HG03025 (cell line): ENCODE measurements around the gene ACSF3.
A peak's percentile ranks its signal among the peaks of the same experiment; 100 is the strongest.

ENCODE experiments used
- ATAC-seq: cut with Tn5 transposase; IDR thresholded peaks from one replicate; pipeline ENCODE4 v1.9.1; 2021; ENCODE audit warnings: mild to moderate bottlenecking, moderate library complexity; ENCODE audit not compliant: unreplicated experiment, low FRiP score

The ACSF3 gene

DNA sequence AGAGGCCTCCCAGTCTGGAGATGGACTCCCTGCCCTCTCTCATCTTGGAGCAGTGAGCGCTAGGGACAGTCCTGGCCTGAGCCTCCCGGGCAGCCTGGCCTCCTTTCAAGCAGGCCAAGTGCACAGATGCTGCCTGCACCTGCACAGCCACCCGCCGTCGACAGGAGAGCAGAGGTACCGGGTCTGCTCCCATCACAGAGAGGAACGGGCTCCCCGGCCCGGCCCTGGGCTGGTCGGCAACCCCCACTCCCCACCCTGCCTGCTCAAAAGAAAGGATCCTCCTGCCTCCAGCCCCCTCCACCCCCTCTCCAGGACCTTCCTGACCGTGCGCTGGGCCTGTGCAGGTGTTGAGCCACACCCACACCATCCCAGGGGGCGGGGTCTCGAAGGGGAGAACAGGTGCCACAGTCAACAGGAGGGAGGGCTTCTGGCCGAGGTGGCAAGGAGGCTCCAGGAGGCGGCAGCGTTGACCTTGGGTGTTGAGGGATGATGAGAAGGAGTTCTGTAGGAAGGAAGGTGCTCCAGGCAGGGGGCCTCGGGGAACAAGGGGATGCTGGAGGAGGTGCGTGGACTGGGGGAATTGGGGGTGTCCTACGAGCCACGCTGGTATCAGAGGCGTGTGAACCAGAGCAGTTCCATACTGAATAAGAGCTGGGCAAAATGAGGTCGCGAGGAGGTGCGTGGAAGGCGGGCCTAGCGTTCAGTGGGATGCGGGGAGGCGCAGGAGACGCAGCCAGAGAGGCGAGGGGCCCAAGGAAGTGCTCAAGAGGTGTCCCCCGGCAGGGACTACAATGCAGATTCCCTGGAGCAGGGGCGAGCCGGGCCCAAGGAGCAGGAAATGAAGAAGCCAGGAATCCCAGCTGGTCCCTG lies 76.9 kb downstream of the ACSF3 start:
- no peak for ATAC-seq

DNA sequence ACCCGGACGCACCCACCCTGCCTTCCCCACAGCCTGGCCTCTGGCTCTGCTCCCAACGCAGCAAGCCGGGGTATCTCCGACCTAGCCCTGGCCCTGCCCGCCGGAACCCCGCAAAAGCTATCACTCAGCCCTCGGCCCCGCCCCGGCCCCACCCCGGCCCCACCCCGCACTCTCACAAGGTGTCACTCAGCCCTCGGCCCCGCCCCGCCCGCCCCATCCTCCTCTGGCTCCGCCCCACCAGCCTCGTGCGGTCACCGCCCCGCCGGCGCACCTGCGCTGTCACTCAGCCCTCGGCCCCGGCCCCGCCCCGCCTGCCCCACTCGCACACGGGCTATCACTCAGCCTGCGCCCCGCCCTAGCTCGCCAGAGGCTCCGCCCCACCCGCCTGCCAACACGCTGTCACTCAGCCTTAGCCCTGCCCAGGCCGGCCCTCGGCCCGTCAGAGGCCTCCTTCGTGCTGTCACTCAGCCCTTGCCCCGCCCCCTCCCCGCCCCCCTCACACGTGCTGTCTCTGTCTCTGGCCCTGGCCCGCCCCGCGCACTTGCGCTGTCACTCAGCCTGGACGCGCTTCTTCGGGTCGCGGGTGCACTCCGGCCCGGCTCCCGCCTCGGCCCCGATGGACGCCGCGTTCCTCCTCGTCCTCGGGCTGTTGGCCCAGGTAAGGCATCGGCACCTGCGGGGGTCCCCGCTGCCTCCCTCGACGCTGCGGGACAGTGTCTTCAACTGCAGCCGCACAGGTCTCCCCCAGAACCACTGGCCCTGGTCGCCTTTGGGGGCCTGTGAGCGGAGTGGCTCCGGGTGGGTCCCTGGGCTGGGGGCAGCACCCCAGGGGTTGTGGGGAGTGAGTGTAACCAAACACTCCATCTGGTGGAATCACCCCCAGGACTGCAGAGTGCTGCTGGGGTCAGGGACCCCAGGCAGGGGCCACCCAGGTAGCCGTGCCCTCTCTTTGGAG lies 77.8 kb downstream of the ACSF3 start, which contains the start of gene CDH15:
Gene CDH15, plus strand, starts transcription at position 533 of the 955 bp plus-strand sequence. Its CDS starts 84 bp downstream, at position 617.
- peak; percentile 41 for ATAC-seq

- no peak for ATAC-seq
Observed at GRCh38 chr16:89172171-89172527, 78.5 kb downstream of the ACSF3 start.

GRCh38 chr16:89172528-89173173 lies 79.0 kb downstream of the ACSF3 start:
- no peak for ATAC-seq

GRCh38 chr16:89173174-89173921 lies 79.7 kb downstream of the ACSF3 start:
- no peak for ATAC-seq

DNA sequence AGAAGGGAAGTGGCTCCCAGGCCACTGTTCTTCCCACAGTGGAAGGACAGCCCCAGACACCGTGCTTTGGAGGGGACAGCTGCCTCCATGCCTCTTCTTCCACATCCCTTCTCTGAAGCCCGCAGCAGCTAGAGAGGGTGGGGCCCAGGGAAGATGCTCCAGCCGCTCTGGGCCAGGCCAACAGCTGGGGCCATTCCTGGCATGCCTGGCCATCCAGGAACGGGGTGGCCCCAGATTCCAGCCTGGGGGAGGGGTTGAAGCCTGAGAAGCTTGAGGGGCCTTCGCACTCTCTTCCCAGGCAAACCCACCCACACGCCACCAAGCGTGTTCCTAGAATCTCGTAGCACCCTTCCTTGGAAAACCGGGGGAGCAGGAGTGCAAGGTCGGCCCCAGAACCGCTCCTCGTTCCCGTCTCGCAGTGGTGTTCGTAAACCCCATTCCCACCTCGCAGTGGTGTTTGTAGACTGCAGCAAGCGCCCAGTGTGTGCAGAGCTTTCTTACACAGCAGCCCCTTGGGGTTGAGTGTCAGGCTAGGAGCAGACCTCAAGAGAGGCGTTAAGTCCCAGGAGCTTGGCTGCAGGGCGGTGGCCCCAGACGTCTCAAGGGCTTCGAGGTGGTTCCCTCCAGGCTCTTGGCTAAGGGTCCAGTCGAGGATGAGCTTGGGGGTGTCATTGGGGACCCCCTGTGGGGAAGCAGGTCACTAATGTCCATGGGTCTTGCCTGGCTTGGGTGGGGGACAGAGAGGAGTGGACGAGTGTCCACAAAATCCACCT lies 80.6 kb downstream of the ACSF3 start:
- ATAC-seq: no peak

DNA sequence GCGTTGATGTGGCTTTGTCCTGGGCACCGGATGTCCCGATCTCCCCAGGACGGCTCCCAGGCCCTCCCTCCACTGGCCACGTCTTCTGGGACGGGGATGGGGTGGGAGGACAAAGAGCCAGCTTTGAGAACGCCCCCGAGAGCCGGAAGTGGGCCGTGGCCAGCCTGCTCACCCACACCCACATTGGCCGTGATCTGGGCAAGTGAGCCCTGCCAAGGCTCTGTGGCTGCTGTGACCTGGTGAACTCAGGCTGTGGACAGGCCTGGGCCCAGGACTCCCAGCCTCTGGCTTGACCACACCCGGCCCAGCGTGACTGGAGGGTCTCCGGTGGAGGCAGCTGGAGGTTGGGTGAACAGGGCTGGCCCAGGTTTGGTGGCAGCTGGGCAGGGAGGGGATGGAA lies 81.2 kb downstream of the ACSF3 start:
- ATAC-seq: no peak

DNA sequence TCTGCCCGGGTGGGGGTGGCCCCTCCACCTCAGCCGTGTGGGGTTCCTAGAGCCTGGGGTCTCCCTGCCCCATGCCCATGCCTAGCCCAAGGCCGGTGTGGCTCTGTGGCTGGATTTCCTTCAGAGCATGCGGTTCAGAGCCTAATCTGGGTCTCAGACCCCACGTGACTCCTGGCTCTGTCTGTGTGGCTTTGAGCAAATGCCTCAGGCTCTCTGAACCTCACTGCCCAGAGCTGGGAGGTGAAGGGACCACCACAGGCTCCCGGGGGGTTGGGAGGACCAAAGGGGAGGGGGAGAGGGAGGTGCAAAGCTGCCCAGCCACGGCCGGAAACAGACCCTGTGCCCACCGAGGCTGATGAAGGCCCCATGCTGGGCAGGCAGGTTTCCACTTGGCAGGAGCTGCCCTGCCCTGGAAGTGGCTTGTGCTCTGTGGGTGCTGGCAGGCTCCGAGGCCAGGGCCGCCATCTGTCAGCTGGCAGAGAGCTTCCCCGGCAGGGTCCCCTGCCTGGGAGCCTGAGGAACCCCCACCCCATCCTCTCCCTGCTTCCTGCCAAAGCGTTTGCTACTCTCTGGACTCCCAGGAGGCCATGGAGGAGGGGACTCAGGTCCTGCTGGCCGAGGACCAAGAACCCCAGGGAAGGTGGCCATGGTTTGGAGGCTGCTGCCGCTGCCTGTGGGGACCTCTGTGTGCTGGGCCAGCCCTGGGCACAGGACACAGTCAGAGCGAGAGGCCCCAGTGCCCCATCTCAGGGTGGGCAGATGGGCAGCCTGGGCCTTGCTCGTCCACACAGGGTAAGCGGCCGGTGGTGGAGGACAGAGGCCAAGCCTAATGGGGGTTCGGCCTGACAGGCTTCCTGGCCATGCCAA lies 81.9 kb downstream of the ACSF3 start:
- no peak for ATAC-seq

- ATAC-seq: no peak
Observed at GRCh38 chr16:89176147-89176690, 82.6 kb downstream of the ACSF3 start.

- ATAC-seq: no peak
Observed at GRCh38 chr16:89176717-89177116, 83.1 kb downstream of the ACSF3 start.

- no peak for ATAC-seq
Observed at GRCh38 chr16:89177501-89177900, 83.8 kb downstream of the ACSF3 start.

- ATAC-seq: no peak
Observed at GRCh38 chr16:89178453-89179147, 84.9 kb downstream of the ACSF3 start.

GRCh38 chr16:89179148-89179484 lies 85.5 kb downstream of the ACSF3 start:
- ATAC-seq: no peak

DNA sequence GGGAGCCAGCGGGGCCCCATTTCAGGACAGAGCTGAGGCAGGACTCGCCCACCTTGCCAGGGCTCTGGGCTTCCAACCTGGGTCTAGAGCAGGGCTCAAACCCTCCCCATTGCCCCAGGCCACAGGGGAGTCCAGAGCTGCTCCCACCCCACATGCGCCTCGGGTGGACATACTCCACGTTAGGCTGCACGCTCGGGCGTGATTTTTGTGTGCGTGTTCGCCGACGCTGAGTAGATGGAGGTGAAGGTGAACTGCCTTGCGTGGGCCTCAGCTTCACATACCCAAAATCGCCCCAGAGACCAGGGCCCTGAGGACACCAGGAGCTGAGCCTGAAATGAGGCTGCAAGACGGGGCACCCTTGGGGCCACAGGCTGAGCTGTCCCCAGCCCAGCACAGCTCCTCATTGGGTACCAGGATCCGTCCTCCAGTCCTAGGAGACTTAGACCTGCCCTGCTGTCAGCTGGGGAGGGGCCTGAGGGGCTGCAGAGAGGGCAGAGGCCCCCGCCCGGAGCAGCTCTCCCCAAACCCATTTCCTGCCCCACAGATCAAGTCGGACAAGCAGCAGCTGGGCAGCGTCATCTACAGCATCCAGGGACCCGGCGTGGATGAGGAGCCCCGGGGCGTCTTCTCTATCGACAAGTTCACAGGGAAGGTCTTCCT lies 86.1 kb downstream of the ACSF3 start:
- no peak for ATAC-seq

- ATAC-seq: no peak
Observed at GRCh38 chr16:89183463-89183862, 89.8 kb downstream of the ACSF3 start.

DNA sequence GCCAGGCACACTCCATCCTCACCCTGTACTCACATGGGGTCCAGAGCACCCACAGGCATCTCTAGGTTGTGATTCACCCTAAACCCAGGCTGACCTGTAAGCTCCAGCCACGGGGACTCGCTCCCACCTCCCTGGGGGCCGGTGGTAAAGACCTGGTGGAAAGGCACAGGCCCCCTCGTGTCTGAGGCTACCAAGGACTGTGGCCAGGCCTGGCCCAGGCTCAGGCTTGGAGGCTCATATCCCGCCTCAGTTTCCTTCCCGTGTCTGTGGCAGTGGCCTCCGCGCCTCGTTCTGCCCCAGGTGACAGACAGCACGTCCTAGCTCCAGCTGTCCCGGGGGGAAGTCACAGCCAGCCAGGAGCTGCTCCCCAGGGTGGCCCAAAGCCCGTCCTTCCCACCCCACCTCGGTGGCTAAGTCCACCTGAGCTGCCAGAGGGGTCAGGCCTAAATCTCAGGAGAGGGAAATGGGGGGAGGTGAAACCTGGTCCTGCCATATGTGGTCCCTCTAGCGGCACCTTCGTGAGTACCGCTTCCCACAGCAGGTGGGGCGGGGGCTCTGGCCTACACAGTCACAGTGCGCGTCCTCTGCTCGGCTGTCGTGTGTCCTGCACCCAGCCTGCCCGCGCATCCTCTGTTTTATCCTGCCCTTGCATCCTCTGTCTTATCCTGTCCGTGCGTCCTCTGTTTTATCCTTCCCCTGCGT lies 90.5 kb downstream of the ACSF3 start:
- no peak for ATAC-seq

GRCh38 chr16:89184677-89184932 lies 91.0 kb downstream of the ACSF3 start:
- no peak for ATAC-seq
